AG09309 (cell line): Measurements from ENCODE around the gene ZNF618.

Experiments
- DNase-seq: peaks from one replicate; pipeline ENCODE4 v3.0.0-alpha.2; 2010; ENCODE audit warnings: low read depth
- H3K4me3 ChIP-seq: 2 replicates; pipeline ENCODE4 v1.5.1; 2011; ENCODE audit warnings: mild to moderate bottlenecking, low read depth, low read length, moderate library complexity; ENCODE audit not compliant: control insufficient read depth
- TF ChIP-seq, protein P1 (sequence below): IDR thresholded peaks from 2 replicates; pipeline ENCODE4 v1.5.1; 2011; ENCODE audit warnings: mild to moderate bottlenecking, low read depth, low read length, inconsistent platforms; ENCODE audit not compliant: insufficient read depth, control insufficient read depth; ENCODE audit errors: missing control alignments

Gene ZNF618

DNA sequence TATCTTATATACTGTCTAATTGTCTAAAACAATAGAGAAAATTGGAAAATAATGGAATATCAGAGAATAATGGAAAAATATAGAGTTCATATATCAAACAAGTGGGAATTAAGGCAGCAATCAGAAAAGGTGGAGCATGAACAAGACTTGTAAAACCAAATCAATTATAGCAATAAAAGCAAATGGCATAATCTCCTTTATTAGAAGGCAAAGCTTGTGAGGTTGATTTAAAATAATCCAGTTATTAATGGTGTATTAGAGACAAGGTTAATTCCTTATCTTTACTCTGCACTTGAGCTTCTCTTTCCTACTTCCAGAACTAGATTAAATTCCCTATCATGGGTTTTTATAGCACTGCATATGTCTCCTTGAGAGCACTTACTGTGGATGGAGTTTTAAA is 137.9 kb downstream of the ZNF618 start:
- TF ChIP-seq, protein P1, sequence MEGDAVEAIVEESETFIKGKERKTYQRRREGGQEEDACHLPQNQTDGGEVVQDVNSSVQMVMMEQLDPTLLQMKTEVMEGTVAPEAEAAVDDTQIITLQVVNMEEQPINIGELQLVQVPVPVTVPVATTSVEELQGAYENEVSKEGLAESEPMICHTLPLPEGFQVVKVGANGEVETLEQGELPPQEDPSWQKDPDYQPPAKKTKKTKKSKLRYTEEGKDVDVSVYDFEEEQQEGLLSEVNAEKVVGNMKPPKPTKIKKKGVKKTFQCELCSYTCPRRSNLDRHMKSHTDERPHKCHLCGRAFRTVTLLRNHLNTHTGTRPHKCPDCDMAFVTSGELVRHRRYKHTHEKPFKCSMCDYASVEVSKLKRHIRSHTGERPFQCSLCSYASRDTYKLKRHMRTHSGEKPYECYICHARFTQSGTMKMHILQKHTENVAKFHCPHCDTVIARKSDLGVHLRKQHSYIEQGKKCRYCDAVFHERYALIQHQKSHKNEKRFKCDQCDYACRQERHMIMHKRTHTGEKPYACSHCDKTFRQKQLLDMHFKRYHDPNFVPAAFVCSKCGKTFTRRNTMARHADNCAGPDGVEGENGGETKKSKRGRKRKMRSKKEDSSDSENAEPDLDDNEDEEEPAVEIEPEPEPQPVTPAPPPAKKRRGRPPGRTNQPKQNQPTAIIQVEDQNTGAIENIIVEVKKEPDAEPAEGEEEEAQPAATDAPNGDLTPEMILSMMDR = no peak
- H3K4me3 ChIP-seq = no peak overlapping the region
- no peak for DNase-seq

DNA sequence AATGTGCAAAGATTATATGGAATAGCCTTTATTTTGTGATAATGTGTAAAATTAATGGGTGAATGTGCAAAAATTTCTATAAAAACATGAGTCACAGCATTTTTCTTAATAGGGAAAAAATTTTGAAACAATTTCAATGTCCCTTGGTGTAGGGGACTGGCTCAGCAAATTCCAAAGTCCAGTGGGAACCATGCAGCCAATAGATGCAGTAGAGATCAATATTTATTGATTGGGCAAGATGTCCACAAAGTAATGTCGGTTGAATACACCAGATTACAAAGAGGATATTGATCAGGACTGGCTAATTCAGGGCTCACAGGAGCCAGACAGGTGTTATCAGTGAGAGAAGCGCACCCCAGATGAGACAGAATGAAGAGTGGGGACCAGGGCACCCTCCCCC is 139.5 kb downstream of the ZNF618 start:
- no peak for DNase-seq
- H3K4me3 ChIP-seq = no peak overlapping the region
- TF ChIP-seq, protein P1 = no peak

DNA sequence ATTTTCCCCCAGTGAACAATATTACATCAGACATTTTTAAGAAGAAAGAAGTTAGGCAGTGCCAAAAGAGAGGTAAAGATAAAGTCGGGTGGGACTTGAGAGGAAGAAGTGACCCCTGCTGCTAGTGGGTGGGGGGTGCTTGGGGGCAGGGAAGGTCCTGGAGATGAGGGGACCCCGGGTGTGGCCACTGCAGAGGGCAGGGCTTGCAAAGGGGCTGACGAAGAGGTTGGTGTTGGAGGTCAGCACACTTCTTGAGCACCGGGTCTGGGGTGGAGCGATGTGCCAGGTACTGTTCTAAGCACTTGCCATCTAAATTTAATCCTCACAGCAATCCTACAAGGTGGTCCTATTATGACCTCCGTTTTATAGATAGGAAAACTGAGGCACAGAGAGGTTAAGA is 140.0 kb downstream of the ZNF618 start:
- no peak for DNase-seq
- TF ChIP-seq, protein P1 = no peak
- no peak overlapping the region for H3K4me3 ChIP-seq

DNA sequence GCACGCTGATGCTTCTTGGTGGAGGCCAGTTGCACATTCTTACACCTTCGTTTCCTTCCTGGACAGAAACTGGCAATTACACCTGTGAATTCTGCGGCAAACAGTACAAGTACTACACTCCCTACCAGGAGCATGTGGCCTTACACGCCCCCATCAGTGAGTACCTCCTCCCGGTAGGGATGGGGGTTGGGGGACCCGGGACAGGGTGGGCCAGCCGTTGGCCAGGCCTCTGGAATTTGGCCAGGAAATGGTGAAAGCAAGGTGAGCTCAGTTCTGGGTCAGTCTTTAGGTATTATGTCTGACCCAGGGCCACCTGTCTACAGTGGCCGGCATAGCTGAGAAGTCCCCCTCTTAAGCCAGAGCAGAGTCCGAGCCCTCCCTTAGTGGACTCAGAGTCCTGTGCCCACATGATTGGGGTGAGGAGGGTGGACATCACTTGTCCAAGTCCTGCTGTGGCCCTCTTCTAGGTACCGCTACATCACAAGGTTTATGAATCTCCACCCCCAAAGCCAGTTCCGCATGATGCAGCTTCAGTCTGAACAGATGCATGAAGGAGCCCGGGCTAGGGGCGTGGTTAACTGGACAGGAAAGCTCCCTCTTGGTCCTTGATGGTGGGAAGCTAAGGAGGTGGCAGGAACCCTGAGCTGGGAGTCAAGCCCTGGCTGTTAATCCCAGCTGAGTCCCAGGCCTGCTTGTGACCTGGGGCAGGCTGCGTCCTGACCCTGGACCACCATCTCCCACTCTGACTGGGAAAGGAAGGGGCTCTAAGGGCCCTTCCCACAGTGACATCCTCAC is 140.7 kb downstream of the ZNF618 start:
- TF ChIP-seq, protein P1 = no peak
- no peak for DNase-seq
- no peak overlapping the region for H3K4me3 ChIP-seq

DNA sequence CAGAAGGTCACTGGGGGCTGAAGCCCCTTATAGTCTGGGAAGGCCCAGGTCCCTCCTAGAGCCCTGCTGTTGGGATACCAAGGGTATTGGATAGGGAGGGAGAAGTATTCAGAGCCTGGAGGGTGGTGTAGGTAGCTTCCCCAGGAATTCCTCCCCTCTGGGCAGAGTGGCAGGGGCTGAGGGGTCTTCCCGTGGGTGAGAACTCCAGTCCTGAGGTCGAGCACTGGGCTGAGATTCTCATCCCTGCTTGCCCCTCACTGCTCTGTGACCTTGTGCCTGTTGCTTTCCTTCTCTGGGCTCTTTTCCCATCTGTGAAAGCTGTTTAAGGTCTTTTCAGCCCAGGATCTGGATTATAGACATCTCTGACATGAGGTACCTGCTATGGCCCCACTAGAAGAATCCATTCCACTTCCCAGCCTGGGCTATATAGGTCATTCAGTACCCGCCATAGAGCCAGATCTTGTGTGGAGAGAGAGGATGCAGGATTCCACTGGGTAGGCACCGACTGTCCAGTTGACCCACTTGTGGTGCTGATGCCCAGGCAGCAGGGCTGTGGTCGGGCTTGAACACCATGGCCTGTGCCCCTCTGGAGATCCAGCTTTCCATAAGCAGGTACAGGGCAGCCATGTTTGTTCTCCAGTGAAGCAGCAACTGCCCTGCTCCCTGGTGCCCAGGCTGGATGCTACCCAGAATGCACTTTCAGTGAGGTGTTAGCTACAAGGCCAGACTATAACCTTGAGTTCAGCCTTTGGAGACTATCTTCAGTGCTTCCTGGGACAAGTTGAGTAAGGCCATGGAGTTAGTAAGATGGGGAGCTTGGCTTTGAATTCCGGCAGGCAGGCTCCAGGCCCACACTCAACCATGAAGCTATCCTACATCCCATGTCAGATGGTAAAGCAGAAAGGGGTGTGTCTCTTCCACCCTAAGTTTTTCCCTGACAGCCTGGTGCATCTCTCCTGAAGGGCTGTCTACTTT is 141.9 kb downstream of the ZNF618 start:
- DNase-seq = no peak
- TF ChIP-seq, protein P1 = no peak
- no peak overlapping the region for H3K4me3 ChIP-seq

DNA sequence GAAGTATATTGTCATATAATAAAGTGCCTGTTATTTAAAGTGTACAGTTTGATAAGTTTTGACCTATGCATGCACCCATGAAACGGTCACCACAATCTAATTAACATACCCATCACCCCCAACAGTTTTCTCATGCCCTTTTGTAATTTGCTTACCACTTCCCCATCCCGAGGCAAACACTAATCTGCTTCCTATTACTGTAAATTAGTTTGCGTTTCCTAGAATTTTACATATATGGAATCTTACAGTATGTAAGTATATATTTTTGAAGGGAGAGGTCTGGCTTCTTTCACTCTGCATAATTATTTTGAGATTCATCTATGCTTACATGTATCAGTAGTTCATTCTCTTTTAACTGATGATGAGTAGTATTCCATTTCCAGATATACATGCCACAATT is 145.5 kb downstream of the ZNF618 start:
- TF ChIP-seq, protein P1 = no peak
- no peak overlapping the region for H3K4me3 ChIP-seq
- DNase-seq = no peak
